ENCODE measurements around the gene PNP. TPM values are rescaled to one million over a fixed set of nuclear protein-coding genes. Genes with fewer than 3 reads are reported as not detected.
A peak's percentile ranks its signal among the peaks of the same experiment; 100 is the strongest.

PNP gene
- total and polyA plus RNA-seq, 8 donors: 11.3 to 125 (median 46.4) TPM

DNA sequence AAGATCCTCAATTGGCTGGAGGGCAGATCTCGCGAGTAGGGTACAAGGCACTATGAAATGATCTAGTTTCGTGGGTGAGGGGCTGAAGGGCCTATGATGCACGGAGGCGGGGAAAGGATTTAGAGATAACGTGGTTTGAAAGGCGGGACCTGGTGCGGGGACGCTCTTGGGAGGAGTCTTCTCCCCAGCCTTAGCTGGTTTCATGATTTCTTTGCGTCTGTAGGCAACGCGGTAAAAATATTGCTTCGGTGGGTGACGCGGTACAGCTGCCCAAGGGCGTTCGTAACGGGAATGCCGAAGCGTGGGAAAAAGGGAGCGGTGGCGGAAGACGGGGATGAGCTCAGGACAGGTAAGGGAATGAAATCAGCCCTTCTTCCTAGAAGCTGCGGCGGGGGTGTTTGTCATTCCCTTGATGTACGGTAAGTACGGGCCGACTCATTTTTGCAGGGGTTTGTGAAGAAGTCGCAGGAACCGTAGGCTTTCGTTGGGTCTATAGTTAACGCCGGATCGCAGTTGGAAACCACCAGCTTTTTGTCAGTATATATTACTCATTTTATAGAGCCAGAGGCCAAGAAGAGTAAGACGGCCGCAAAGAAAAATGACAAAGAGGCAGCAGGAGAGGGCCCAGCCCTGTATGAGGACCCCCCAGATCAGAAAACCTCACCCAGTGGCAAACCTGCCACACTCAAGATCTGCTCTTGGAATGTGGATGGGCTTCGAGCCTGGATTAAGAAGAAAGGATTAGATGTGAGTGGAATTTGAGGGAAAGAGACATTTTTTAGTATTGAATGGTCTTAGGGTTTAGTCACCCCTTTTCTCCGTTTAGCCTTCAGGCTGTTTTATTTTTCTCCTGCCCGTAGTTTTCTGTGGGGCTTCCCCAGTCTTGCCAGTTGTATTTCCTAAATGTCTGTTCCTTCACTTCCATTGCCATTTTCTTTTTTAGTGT is 13.6 kb upstream of the PNP start:
- DNase-seq: peak in 1 of 2 donors; percentile 27
- no peak for TF ChIP-seq POLR2A (IDR thresholded peaks at IDR 0.05)
- no peak for TF ChIP-seq EP300 (IDR thresholded peaks at IDR 0.05)
- TF ChIP-seq POLR2AphosphoS5 (IDR thresholded peaks at IDR 0.05): no peak
- WGBS, 5 donors: 0 to 1% (median 1%) methylated on average over 39 of the region's 39 CpGs
- peaks cover 37 to 70% (median 63%) of the 10 kb centered on the region in 4 donors for H3K4me1 ChIP-seq
- H3K27me3 ChIP-seq: no peaks in the 10 kb centered on the region
- no peaks in the 10 kb centered on the region for H3K9me3 ChIP-seq
- intact Hi-C loops (cut with DNase I; ENCODE audit: low total_unique reads): no loop called here
- peak overlapping the region; percentile 90 to 96 (median 95) for H3K27ac ChIP-seq
- H3K36me3 ChIP-seq: peaks cover 38 to 64% (median 56%) of the 10 kb centered on the region in 4 donors
- peak overlapping the region; percentile 68 to 83 (median 74) for H3K4me3 ChIP-seq

DNA sequence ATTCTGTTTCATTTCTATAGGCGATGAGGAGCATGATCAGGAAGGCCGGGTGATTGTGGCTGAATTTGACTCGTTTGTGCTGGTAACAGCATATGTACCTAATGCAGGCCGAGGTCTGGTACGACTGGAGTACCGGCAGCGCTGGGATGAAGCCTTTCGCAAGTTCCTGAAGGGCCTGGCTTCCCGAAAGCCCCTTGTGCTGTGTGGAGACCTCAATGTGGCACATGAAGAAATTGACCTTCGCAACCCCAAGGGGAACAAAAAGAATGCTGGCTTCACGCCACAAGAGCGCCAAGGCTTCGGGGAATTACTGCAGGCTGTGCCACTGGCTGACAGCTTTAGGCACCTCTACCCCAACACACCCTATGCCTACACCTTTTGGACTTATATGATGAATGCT is 12.2 kb upstream of the PNP start:
- no peaks in the 10 kb centered on the region for H3K9me3 ChIP-seq
- peak overlapping the region in 3 of 5 donors; percentile 90 to 96 (median 95) for H3K27ac ChIP-seq
- peaks cover 38 to 72% (median 68%) of the 10 kb centered on the region in 4 donors for H3K4me1 ChIP-seq
- TF ChIP-seq EP300 (IDR thresholded peaks at IDR 0.05) (no peak), POLR2AphosphoS5 (IDR thresholded peaks at IDR 0.05) (no peak), POLR2A (IDR thresholded peaks at IDR 0.05) (no peak)
- TF ChIP-seq, protein P1, sequence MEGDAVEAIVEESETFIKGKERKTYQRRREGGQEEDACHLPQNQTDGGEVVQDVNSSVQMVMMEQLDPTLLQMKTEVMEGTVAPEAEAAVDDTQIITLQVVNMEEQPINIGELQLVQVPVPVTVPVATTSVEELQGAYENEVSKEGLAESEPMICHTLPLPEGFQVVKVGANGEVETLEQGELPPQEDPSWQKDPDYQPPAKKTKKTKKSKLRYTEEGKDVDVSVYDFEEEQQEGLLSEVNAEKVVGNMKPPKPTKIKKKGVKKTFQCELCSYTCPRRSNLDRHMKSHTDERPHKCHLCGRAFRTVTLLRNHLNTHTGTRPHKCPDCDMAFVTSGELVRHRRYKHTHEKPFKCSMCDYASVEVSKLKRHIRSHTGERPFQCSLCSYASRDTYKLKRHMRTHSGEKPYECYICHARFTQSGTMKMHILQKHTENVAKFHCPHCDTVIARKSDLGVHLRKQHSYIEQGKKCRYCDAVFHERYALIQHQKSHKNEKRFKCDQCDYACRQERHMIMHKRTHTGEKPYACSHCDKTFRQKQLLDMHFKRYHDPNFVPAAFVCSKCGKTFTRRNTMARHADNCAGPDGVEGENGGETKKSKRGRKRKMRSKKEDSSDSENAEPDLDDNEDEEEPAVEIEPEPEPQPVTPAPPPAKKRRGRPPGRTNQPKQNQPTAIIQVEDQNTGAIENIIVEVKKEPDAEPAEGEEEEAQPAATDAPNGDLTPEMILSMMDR (IDR thresholded peaks at IDR 0.05): no peak
- no peaks in the 10 kb centered on the region for H3K27me3 ChIP-seq
- H3K36me3 ChIP-seq: peaks cover 35 to 51% (median 43%) of the 10 kb centered on the region in 4 donors
- no peak for DNase-seq
- intact Hi-C loops (cut with DNase I; ENCODE audit: low total_unique reads): no loop called here
- 64 to 82% (median 72%) methylated on average over 13 of the region's 13 CpGs for WGBS, 5 donors
- H3K4me3 ChIP-seq: peak overlapping the region in 1 of 4 donors; percentile 75

DNA sequence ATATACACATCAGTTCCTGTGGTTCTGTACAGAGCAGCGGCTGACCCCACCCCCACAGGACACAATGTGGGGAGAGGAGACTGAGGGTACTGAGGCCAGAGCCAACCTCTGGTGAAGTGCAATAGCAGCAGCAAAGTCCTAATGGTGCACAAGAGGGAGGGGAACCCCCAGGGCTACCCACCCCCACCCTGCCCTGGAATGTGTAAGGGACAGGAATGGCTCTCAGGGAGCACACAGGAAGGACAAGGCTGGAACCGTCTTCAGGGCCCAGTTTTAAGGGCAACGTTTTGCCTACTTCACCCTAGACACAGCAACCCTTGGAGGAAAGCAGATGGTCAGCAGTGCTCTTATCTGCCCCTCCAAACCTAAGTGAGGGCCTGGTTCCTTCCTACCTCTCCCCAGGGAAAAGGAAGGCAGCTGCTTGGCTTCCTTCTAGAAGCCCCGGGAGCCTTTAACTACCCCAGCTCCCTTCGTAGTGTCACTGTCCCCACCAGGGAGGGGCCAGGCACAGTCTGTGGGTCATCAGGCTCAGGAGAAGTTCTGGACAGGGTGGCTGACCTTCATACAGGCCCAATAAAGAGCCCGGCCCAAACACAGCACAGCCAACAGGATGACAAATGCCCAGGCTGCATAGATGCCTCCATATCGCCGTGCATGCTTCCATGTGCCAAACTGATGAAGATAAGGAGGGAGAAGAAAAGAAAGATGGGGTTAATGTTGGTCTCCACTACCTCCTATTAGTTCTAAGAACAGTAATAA is 11.0 kb upstream of the PNP start:
- no peak for TF ChIP-seq EP300 (IDR thresholded peaks at IDR 0.05)
- TF ChIP-seq POLR2AphosphoS5 (IDR thresholded peaks at IDR 0.05): no peak
- TF ChIP-seq POLR2A (IDR thresholded peaks at IDR 0.05): no peak
- TF ChIP-seq, protein P1 (IDR thresholded peaks at IDR 0.05): no peak
- no peak overlapping the region for H3K4me3 ChIP-seq
- 37 to 62% (median 52%) methylated on average over 6 to 8 of the region's 8 CpGs for WGBS, 5 donors
- H3K27me3 ChIP-seq: no peaks in the 10 kb centered on the region
- H3K27ac ChIP-seq: peak overlapping the region in 4 of 5 donors; percentile 13 to 96 (median 16)
- intact Hi-C loops (cut with DNase I; ENCODE audit: low total_unique reads): no loop called here
- no peak for DNase-seq
- peaks cover 30 to 70% (median 63%) of the 10 kb centered on the region in 4 donors for H3K4me1 ChIP-seq
- peaks cover 30 to 42% (median 37%) of the 10 kb centered on the region in 4 donors for H3K36me3 ChIP-seq
- no peaks in the 10 kb centered on the region for H3K9me3 ChIP-seq

DNA sequence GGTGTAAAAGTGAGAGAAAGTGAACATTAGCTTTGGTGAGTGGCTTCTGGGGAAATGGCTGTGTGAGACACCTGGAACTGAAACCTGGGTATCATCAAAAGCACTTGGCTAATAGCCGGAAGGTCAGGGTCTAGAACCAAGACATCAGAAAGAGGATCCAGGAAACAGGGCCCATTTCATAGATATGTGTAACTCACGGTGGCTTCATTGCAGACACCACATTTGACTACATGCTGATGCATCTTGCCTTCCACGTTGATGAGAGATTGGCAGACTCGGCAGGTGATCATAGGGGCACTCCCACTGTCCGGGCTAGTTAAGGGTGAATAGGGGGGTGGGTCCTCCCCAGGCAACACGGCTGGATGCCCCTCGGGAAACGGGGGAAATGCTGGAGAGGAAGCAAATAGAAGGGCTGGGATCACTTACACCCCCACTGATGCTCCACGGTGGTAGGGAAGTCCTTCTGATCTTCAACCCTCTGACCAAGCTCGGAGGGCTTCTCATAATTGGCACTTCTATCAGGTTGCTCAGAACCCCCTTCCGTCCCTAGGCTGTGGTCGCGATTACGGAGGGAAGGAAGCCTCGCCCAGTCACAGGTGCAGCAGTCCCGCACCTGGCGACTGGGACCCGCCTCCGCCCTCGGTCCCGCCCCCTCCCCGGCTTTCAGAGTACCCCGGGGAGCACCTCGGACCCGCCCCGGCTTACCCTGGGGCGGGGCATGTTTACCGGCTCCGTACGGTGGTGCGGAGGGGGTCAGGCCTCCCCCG is 8.6 kb upstream of the PNP start:
- DNase-seq: peak; percentile 68 to 86
- H3K9me3 ChIP-seq: no peaks in the 10 kb centered on the region
- WGBS, 5 donors: 3 to 9% (median 4%) methylated on average over 17 to 32 of the region's 32 CpGs
- peaks cover 21 to 59% (median 51%) of the 10 kb centered on the region in 4 donors for H3K4me1 ChIP-seq
- TF ChIP-seq EP300 (IDR thresholded peaks at IDR 0.05): no peak
- no peak for TF ChIP-seq POLR2A (IDR thresholded peaks at IDR 0.05)
- TF ChIP-seq, protein P1 (IDR thresholded peaks at IDR 0.05): no peak
- TF ChIP-seq POLR2AphosphoS5 (IDR thresholded peaks at IDR 0.05): no peak
- peaks cover 30 to 42% (median 37%) of the 10 kb centered on the region in 4 donors for H3K36me3 ChIP-seq
- peak overlapping the region; percentile 96 to 99 (median 98) for H3K27ac ChIP-seq
- H3K27me3 ChIP-seq: no peaks in the 10 kb centered on the region
- intact Hi-C loops (cut with DNase I; ENCODE audit: low total_unique reads): no loop called here
- H3K4me3 ChIP-seq: peak overlapping the region; percentile 88 to 99 (median 91)

Data from stomach (tissue), 9 donors.